ENCODE data around the gene TLE4. TPM values are rescaled to one million over a fixed set of nuclear protein-coding genes. Genes with fewer than 3 reads are reported as not detected.
A peak's percentile ranks its signal among the peaks of the same experiment; 100 is the strongest.

The TLE4 gene
- polyA plus RNA-seq, 1 donor (not counting 4 experiments of a cell fraction or from before 2014, with no cell fraction given) = 14.7 TPM

GRCh38 chr9:79581388-79581787, 9.6 kb downstream of the TLE4 start:
- Histone ChIP-seq H3K4me1 (ENCODE audit: control insufficient read depth, extremely low read depth, insufficient read depth, low read length) (peaks cover 13% of the 10 kb centered on the region), H4K20me1 (ENCODE audit: control insufficient read depth, extremely low read depth, insufficient read depth, low read length) (no peaks in the 10 kb centered on the region), H2AFZ (ENCODE audit: control insufficient read depth, low read length) (no peak overlapping the region), H3K4me3 (ENCODE audit: control insufficient read depth in 2 of 3, extremely low read depth in 1 of 3, insufficient read depth in 2 of 3, low read depth in 1 of 3, low read length in 3 of 3) (no peak overlapping the region), H3K9me1 (ENCODE audit: control insufficient read depth, extremely low read depth, insufficient read depth, low read length) (no peaks in the 10 kb centered on the region), H3K79me2 (ENCODE audit: control insufficient read depth, insufficient read depth, low read length) (peaks cover 15% of the 10 kb centered on the region), H3K9me3 (ENCODE audit: control insufficient read depth, low read depth, low read length) (no peaks in the 10 kb centered on the region), H3K36me3 (ENCODE audit: control insufficient read depth in 2 of 2, extremely low read depth in 1 of 2, insufficient read depth in 2 of 2, low read length in 2 of 2) (peaks cover 0 to 1% of the 10 kb centered on the region in 2 experiments), H3K27ac (ENCODE audit: control insufficient read depth, insufficient read depth, low read length) (peak overlapping the region; percentile 34), H3K9ac (ENCODE audit: control insufficient read depth, extremely low read depth, insufficient read depth, low read length) (no peak overlapping the region), H3K4me2 (ENCODE audit: control insufficient read depth, extremely low read depth, insufficient read depth, low read depth, low read length) (peak overlapping the region; percentile 38), H3K27me3 (ENCODE audit: control insufficient read depth, extremely low read depth, insufficient read depth, low read length) (no peaks in the 10 kb centered on the region)
- no peak for DNase-seq (ENCODE audit: low read depth, low spot score)
- FAIRE-seq = no peak
- dilution Hi-C loops (cut with MboI; ENCODE audit: extremely low pct_ligation_motif_present, low sequenced_read_pairs) = no loop called here
- TF ChIP-seq CTCF (optimal IDR thresholded peaks at IDR 0.05 in 1 of 3, IDR thresholded peaks at IDR 0.05 in 1 of 3, conservative IDR thresholded peaks at IDR 0.05 in 1 of 3; ENCODE audit: extremely low read depth in 1 of 3, insufficient read depth in 2 of 3, low read length in 3 of 3) (no peak), EZH2 (IDR thresholded peaks at IDR 0.05; ENCODE audit: low read length) (no peak)

GRCh38 chr9:79581794-79582193, 10.0 kb downstream of the TLE4 start:
- peaks cover 15% of the 10 kb centered on the region for H3K79me2 ChIP-seq (ENCODE audit: control insufficient read depth, insufficient read depth, low read length)
- H3K4me2 ChIP-seq (ENCODE audit: control insufficient read depth, extremely low read depth, insufficient read depth, low read depth, low read length) = peak overlapping the region; percentile 38
- peak overlapping the region; percentile 34 for H3K27ac ChIP-seq (ENCODE audit: control insufficient read depth, insufficient read depth, low read length)
- DNase-seq (ENCODE audit: low read depth, low spot score) = peak; percentile 40
- peaks cover 13% of the 10 kb centered on the region for H3K4me1 ChIP-seq (ENCODE audit: control insufficient read depth, extremely low read depth, insufficient read depth, low read length)
- TF ChIP-seq EZH2 (IDR thresholded peaks at IDR 0.05; ENCODE audit: low read length) (no peak), CTCF (optimal IDR thresholded peaks at IDR 0.05 in 1 of 3, IDR thresholded peaks at IDR 0.05 in 1 of 3, conservative IDR thresholded peaks at IDR 0.05 in 1 of 3; ENCODE audit: extremely low read depth in 1 of 3, insufficient read depth in 2 of 3, low read length in 3 of 3) (no peak)
- H3K4me3 ChIP-seq (ENCODE audit: control insufficient read depth in 2 of 3, extremely low read depth in 1 of 3, insufficient read depth in 2 of 3, low read depth in 1 of 3, low read length in 3 of 3) = no peak overlapping the region
- peaks cover 0 to 1% of the 10 kb centered on the region in 2 experiments for H3K36me3 ChIP-seq (ENCODE audit: control insufficient read depth in 2 of 2, extremely low read depth in 1 of 2, insufficient read depth in 2 of 2, low read length in 2 of 2)
- no peak overlapping the region for H3K9ac ChIP-seq (ENCODE audit: control insufficient read depth, extremely low read depth, insufficient read depth, low read length)
- no peaks in the 10 kb centered on the region for H3K9me3 ChIP-seq (ENCODE audit: control insufficient read depth, low read depth, low read length)
- H2AFZ ChIP-seq (ENCODE audit: control insufficient read depth, low read length) = no peak overlapping the region
- no peak for FAIRE-seq
- dilution Hi-C loops (cut with MboI; ENCODE audit: extremely low pct_ligation_motif_present, low sequenced_read_pairs) = no loop called here
- H3K9me1 ChIP-seq (ENCODE audit: control insufficient read depth, extremely low read depth, insufficient read depth, low read length) = no peaks in the 10 kb centered on the region
- H4K20me1 ChIP-seq (ENCODE audit: control insufficient read depth, extremely low read depth, insufficient read depth, low read length) = no peaks in the 10 kb centered on the region
- H3K27me3 ChIP-seq (ENCODE audit: control insufficient read depth, extremely low read depth, insufficient read depth, low read length) = no peaks in the 10 kb centered on the region

Measured in keratinocyte (primary cell).